SU-DHL-6 (cell line): ENCODE data around the gene BEX1.

Source experiments
- H2AFZ ChIP-seq: fragments of 200-600 bp; sonication (generic); 2 replicates; pipeline ENCODE4 v1.6.1; 2014; ENCODE audit warnings: low read depth, mild to moderate bottlenecking, moderate library complexity, mixed read lengths, antibody characterized with exemption, low read length; ENCODE audit not compliant: severe bottlenecking
- H3F3A ChIP-seq: fragments of 200-600 bp; shearing (Covaris generic); 2 replicates; pipeline ENCODE4 v1.6.0; 2016; ENCODE audit warnings: antibody characterized with exemption, mild to moderate bottlenecking; ENCODE audit not compliant: insufficient read depth
- H3K27ac ChIP-seq: fragments of 200-600 bp; sonication (generic); 2 replicates; pipeline ENCODE4 v1.5.1; 2016; ENCODE audit warnings: low read depth, mild to moderate bottlenecking, low read length, moderate library complexity, mixed read lengths
- H3K27me3 ChIP-seq: fragments of 200-600 bp; sonication (generic), shearing (Covaris generic); 2 replicates; pipeline ENCODE4 v1.6.0; 2014; ENCODE audit warnings: mild to moderate bottlenecking, low read length
- H3K36me3 ChIP-seq: fragments of 200-600 bp; sonication (generic); 2 replicates; pipeline ENCODE4 v1.6.1; 2014; ENCODE audit warnings: mild to moderate bottlenecking, low read length, mixed read lengths
- H3K4me2 ChIP-seq: fragments of 300-600, 200-600 bp; shearing (Covaris generic), sonication (generic); 2 replicates; pipeline ENCODE4 v1.6.0; 2014; ENCODE audit warnings: low read length, low read depth, mild to moderate bottlenecking; ENCODE audit not compliant: poor library complexity, severe bottlenecking
- H3K4me3 ChIP-seq: fragments of 200-600 bp; sonication (generic); 2 replicates; pipeline ENCODE4 v1.5.1; 2014; ENCODE audit warnings: antibody characterized with exemption, low read length, mild to moderate bottlenecking, mixed read lengths; ENCODE audit not compliant: insufficient read depth, poor library complexity, severe bottlenecking
- H3K79me2 ChIP-seq: fragments of 200-600 bp; sonication (generic); 2 replicates; pipeline ENCODE4 v1.6.1; 2014; ENCODE audit warnings: mild to moderate bottlenecking, low read length, moderate library complexity; ENCODE audit not compliant: insufficient read depth
- H3K9ac ChIP-seq: fragments of 200-600 bp; sonication (generic); 2 replicates; pipeline ENCODE4 v1.7.0; 2014; ENCODE audit warnings: mild to moderate bottlenecking, low read length
- H3K9me2 ChIP-seq: fragments of 200-600 bp; sonication (generic); replicated peaks from 2 replicates; pipeline ENCODE4 v1.6.1; 2014; ENCODE audit warnings: low read length; ENCODE audit not compliant: insufficient read depth
- H3K9me3 ChIP-seq: fragments of 200-600 bp; sonication (generic); 2 replicates; pipeline ENCODE4 v1.6.1; 2014; ENCODE audit warnings: low read length, mixed read lengths; ENCODE audit not compliant: insufficient read depth
- H4K20me1 ChIP-seq: fragments of 200-600 bp; sonication (generic); 2 replicates; pipeline ENCODE4 v1.6.1; 2014; ENCODE audit warnings: low read depth, mild to moderate bottlenecking, antibody characterized with exemption, low read length, moderate library complexity, mixed read lengths
- EZH2phosphoT487 ChIP-seq: fragments of 200-600 bp; sonication (generic), shearing (Covaris generic); conservative IDR thresholded peaks from 2 replicates; pipeline ENCODE4 v1.6.1; 2018; ENCODE audit warnings: mild to moderate bottlenecking, antibody characterized with exemption, low read length, moderate library complexity, mixed read lengths
- TF ChIP-seq, protein P1 (sequence below): fragments of 200-600 bp; sonication (generic); IDR thresholded peaks from one replicate; pipeline ENCODE4 v1.5.1; 2017; ENCODE audit warnings: antibody characterized with exemption, mild to moderate bottlenecking, low read length, moderate library complexity; ENCODE audit not compliant: insufficient read depth, poor library complexity, severe bottlenecking

BEX1 gene

DNA sequence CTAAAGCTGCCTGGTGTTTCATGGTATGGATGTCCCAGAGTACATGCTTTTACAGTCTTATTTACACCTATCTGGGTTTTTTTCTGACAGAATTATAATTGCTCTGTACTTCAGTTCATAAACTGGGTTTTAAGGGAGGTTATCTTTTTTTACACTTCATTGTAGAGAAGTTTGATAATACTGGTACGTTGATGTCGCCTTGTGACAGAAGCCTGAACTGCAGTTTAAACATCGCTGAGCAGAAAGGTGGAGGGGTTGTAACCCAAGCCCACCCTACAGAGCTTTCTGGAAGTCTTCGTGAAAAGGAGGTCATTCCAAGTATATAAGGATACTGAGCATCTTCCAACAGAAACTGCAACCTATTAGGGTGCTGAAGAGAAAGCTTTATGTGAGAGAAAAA, 46.4 kb downstream of the BEX1 start:
- no peak for TF ChIP-seq EZH2phosphoT487
- TF ChIP-seq, protein P1, sequence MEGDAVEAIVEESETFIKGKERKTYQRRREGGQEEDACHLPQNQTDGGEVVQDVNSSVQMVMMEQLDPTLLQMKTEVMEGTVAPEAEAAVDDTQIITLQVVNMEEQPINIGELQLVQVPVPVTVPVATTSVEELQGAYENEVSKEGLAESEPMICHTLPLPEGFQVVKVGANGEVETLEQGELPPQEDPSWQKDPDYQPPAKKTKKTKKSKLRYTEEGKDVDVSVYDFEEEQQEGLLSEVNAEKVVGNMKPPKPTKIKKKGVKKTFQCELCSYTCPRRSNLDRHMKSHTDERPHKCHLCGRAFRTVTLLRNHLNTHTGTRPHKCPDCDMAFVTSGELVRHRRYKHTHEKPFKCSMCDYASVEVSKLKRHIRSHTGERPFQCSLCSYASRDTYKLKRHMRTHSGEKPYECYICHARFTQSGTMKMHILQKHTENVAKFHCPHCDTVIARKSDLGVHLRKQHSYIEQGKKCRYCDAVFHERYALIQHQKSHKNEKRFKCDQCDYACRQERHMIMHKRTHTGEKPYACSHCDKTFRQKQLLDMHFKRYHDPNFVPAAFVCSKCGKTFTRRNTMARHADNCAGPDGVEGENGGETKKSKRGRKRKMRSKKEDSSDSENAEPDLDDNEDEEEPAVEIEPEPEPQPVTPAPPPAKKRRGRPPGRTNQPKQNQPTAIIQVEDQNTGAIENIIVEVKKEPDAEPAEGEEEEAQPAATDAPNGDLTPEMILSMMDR: no peak
- H3K4me2 ChIP-seq: no peak overlapping the region
- no peaks in the 10 kb centered on the region for H3K36me3 ChIP-seq
- no peaks in the 10 kb centered on the region for H4K20me1 ChIP-seq
- no peaks in the 10 kb centered on the region for H3K79me2 ChIP-seq
- H3K9me3 ChIP-seq: no peaks in the 10 kb centered on the region
- no peak overlapping the region for H3K4me3 ChIP-seq
- H2AFZ ChIP-seq: no peak overlapping the region
- H3K9me2 ChIP-seq: no peaks in the 10 kb centered on the region
- no peaks in the 10 kb centered on the region for H3F3A ChIP-seq
- H3K27me3 ChIP-seq: no peaks in the 10 kb centered on the region
- H3K27ac ChIP-seq: no peak overlapping the region
- H3K9ac ChIP-seq: no peak overlapping the region

DNA sequence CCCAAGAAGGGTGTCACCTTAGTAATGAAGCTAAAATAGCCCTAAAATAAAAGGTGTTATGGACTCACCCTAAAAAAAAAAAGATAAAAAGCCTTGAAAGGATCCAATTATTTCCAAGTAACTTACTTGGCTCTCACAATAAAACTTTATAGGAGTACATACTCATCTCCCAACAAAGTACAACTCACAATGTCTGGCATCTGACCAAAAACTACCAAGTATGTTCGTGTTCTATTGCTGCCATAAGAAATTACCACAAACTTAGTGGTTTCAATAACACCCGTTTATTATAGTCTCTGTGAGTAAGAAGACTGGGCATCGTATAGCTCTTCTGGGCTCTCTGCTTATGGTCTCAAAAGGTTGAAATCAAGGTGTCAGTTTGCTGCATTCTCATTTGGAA, 51.0 kb downstream of the BEX1 start:
- Histone ChIP-seq H3F3A (no peaks in the 10 kb centered on the region), H3K27me3 (no peaks in the 10 kb centered on the region), H3K9me3 (no peaks in the 10 kb centered on the region), H3K79me2 (no peaks in the 10 kb centered on the region), H3K9me2 (no peaks in the 10 kb centered on the region), H2AFZ (no peak overlapping the region), H3K4me2 (no peak overlapping the region), H3K4me3 (no peak overlapping the region), H3K9ac (no peak overlapping the region), H3K36me3 (no peaks in the 10 kb centered on the region), H3K27ac (no peak overlapping the region), H4K20me1 (no peaks in the 10 kb centered on the region)
- TF ChIP-seq EZH2phosphoT487: no peak
- TF ChIP-seq, protein P1: no peak
